Activated CD4-positive, alpha-beta T cell treated with anti-CD3 and anti-CD28 coated beads, Interleukin-2, amount 50 U/mL, for 24 hours (primary cell): ENCODE data around the gene DENND11.

ENCODE experiments used
- DNase-seq, 2 donors: peaks; one replicate each; pipeline ENCODE4 v3.0.0-alpha.2; 2020; ENCODE audit warnings: low read depth in 1 of 2, low spot score in 1 of 2

Gene DENND11

GRCh38 chr7:141702047-141702567 is at the start of gene DENND11:
Gene DENND11, minus strand, starts transcription at chr7:141702166. Its CDS starts 13 bp downstream, at chr7:141702153.
- peak; percentile 17 to 21 for DNase-seq

DNA sequence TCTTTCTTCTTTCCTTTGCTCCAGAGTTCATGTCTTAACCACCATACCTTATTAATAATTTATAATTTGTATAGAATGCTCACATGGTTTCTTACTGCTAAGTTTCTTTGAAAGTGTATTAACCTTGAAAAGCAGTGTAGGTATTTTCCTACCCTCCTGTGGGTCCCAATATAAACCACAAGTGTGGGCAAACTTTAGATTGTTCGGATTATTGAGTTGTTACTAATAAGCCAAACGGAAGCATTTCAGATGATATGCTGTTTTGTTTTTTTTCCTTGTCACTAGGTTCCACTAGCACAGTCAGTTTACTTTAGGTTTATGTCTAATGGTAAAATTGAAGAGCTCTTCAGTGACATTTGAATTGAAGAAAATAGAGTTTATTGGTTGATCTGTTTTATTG is 46.4 kb upstream of the DENND11 start:
- DNase-seq, result no peak

DNA sequence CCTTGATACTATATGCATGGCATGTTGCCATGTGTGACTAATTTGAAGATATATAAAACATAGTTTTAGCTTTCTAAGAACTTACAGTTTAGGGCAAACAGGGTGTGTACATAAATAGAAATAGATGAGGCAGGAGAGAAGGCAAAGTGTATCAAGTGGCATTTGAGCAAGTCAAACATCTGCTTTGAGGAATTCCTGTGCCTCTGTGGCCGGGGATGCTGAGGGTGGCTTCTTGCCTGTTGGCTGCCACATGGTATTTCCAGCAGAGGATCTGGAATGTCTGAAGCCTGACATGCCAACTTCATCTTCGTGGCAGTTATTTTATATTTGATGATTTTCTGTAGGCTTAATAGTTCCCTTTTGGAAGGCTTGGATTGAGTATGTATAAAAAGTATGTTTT is 42.2 kb upstream of the DENND11 start:
- DNase-seq, result no peak

- DNase-seq, result no peak
Measured at GRCh38 chr7:141742229-141742628, 40.3 kb upstream of the DENND11 start.

DNA sequence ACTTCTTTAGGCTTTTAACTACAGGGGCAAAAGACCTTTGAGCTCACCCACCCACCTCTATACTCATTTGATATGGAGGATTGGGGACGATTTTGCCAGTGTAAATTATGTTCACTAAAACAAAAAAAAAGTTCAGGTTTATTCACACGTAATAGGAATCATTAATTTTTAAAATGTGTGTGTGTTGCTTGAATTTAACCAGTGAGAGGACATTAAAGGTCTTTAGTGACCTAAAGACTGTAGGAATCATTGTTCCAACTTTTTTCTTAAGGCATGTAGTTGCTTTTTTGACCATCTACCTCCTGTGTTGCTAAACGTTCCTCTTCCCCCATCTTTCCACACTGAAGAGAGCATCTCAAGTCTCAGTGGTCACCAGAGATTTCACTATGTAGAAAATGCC is 37.3 kb upstream of the DENND11 start:
- no peak for DNase-seq

GRCh38 chr7:141738592-141739013 is 36.6 kb upstream of the DENND11 start:
- no peak for DNase-seq

GRCh38 chr7:141737836-141738591 is 36.0 kb upstream of the DENND11 start, which contains the start of gene SSBP1:
Gene SSBP1, plus strand, starts transcription at chr7:141738358. Its CDS starts 809 bp downstream, at chr7:141739167.
- peak; percentile 74 to 90 for DNase-seq

DNA sequence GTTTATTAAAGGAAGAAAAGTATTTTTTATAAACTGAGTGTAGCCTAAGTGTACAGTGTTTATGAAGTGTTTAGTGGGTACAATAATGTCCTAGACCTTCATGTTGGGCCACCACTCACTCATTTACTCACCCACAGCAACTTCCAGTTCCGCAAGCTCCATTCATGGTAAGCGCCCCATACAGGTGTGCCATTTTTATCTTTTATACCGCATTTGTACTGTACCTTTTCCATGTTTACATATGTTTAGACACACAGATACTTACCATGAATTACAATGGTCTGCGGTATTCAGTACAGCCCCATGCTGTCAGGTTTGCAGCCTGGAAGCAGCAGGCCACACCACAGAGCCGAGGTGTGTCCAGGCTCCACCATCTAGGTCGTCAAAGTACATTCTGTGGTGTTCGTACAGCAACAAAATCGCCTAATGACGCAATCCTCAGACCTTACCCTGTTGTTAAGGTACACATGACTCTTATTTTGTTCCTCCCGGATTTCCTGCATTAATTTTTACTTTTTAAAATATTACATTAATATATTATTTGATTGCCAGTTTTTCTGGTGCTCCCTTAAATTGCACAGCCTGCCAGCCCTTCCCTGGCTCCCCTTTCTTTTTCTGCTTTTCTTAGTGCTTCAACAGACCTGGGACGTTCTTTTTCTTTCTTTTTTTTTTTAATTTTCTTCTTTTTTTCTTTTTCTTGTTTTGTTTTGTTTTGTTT is 35.3 kb upstream of the DENND11 start:
- DNase-seq, result no peak

- DNase-seq, result no peak
Measured at GRCh38 chr7:141731476-141732149, 29.6 kb upstream of the DENND11 start.

- DNase-seq, result no peak
Measured at GRCh38 chr7:141729020-141729419, 27.1 kb upstream of the DENND11 start.

GRCh38 chr7:141722529-141722928 is 20.6 kb upstream of the DENND11 start:
- DNase-seq, result no peak

DNA sequence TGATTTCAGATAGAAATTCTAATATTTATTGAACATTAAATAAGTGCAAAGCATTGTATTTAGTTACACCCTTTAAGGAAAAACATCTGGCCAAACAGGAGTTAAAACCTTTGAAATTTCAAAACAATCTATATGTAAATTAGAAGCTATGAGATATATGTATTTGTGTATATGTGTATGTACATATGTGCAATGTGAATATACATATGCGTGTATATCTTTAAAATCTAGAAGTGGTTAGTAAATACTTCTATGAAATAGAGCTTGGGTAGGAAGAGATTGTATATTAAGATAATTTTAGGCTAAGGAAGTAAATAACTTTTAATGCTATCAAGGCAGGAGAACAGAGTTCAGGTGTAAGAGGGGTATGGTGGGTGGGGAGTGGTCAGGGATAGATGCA is 15.5 kb upstream of the DENND11 start:
- DNase-seq, result no peak

DNA sequence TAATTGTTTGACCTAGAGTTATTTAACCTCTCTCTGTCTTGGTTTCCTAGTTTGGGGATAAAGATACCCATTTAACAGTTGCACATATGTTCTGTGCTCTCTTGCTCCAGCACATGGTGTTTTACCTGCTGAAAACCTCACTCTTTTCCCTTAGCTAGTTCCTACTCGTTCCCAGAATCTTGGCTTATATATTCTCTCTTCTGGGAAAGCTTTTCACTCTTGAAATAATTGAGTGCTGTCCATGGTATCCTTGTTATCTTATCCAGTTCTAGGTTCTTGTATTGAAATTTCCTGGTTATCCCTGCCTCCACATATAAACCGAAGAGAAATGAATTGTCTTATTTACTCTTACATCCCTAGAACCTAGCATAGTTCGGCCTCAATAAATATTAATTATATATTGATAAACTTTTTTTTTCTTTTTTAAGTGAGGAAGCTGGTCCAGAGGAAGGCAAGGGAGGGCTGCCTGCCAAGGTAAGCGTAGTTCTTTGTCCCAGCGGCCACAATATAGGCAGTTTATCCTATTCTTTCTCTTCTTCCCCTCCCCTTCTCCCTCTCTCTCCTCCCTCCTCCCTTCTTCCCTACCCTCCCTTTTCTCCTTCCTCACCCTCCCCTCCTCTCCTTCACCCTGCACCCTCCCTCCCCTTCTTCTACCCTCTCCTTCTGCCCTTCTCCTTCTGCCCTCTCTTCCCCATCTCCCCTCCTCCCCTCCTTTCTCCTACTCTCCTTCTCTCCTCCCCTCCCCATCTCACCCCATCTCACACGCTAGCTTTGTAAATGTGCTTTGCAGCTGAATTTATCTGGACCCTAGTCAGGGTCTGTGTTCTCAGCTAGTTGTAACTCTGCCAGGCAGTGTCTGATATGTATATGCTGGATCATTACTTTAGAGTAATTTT is 14.1 kb upstream of the DENND11 start:
- DNase-seq, result no peak

- no peak for DNase-seq
Measured at GRCh38 chr7:141715018-141715417, 13.1 kb upstream of the DENND11 start.

DNA sequence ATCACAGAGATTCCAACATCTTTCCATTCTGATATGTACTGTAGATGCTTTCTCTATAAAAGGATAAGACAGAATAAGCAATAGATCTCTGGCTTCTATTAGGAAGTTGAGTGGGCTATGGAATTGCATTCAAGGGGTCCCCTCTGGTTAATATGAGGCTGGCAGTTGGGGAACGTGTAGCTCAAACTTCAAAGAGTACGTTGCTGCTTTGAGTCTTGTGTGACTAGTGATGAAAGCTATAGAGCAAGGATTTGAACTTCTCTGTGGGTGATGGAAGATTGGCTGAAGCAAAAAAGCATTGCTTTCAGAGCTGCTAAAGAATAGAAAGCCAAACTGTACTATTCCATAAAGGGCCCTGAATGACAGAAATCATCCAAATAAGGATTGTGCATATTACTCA is 12.6 kb upstream of the DENND11 start:
- no peak for DNase-seq

- no peak for DNase-seq
Measured at GRCh38 chr7:141713890-141714289, 11.9 kb upstream of the DENND11 start.

- no peak for DNase-seq
Measured at GRCh38 chr7:141712603-141713255, 10.8 kb upstream of the DENND11 start.

DNA sequence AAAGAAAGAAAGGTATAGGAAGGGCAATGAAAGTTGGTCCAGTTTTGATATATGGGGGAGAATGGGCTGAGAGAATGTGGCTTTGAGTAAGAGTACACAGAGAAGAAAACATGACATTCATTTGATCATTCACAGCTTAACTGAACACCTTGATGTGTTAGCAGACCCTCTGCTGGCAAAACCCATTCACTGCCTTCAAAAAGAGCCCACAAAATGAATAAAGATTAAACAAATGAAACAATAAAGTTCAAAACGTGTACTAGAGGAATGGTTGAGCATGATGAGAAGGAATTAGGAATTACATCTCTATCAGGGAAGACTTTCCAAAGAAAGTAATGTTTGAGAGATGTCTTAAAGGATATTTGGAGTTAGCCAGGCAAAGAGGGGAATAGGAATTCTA is 8.3 kb upstream of the DENND11 start:
- no peak for DNase-seq

DNA sequence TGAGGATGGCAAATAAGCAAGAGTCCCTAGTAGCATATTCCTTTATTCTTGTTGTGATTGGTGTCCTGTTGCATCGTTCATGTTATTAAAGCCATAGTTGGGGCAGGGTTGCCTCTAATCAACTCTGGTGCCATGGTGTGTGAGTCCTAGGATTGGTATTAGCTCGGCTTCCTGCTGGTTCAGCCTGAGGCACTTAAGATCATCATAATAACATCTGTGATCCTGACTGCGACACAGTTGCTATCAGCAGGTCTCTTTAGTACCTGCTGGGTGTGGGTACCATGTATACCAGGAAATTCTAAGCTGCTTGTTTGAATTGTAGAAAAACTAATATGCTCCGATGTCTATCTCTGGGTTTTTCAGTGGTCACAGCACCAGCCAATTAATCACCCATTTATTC is 7.8 kb upstream of the DENND11 start:
- DNase-seq, result no peak

DNA sequence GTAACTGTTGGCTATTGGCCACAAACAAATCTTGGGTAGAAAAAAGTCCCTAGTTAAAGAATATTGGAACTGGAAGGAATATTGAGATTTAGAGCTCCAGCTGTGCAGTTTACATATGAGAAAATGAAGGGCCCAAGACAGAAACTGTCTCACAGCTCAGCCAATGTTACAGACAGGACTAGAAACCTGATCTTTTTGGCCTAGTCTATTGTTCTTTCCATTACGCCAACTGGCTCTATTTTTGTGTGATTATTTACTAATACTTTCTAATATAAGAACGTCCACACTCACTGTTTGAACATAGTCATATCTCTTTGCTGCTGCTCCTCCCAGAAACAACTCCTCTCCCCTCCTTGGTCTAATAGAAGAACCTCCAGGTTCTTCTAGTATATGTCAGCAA is 7.4 kb upstream of the DENND11 start:
- no peak for DNase-seq
